ENCODE data around the gene CORO2A.
A peak's percentile ranks its signal among the peaks of the same experiment; 100 is the strongest.
"Not testable (repeated sequence)": the region's sequence is repeated elsewhere in the genome, so short reads cannot be mapped to it uniquely, and the experiment has no call there.

The CORO2A gene

DNA sequence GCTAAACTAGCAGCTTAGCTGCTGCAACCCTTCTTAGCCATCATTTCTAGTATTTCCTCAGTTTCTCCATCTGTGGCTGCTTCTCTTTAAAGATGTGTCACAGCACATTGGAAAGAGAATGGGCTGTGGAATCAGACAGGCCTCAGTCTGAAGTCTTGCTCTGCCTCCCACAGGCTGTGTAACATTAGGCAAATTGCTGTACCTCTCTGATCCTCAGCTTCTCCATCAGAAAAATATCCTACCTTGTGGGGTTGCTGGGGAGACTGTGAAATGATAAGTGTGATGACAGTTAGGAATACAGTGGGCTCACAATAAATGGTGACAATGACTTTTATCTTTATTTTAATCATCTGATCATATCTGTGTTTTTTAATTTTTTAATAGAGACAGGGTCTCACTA, 55.9 kb downstream of the CORO2A start:
- no peak for DNase-seq

DNA sequence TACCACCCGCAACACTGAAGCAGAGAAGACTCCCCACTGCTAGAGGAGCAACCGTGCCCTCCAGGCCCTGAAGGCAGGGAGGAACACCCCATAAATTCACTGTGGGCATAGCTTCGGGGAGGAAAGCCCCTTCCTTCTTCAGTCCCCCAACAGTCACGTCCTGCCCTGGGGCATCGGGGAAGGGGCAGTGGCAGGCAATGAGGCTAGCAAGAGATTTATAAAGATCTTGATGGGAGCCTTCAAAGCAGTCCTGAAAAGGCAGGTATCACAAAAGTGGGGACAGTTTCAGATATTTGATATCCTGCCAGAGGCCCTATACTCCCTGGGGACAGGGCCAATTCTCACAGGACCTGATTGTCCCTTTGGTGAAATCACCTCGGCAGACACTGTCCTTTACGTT, 56.5 kb downstream of the CORO2A start:
- no peak for DNase-seq

DNA sequence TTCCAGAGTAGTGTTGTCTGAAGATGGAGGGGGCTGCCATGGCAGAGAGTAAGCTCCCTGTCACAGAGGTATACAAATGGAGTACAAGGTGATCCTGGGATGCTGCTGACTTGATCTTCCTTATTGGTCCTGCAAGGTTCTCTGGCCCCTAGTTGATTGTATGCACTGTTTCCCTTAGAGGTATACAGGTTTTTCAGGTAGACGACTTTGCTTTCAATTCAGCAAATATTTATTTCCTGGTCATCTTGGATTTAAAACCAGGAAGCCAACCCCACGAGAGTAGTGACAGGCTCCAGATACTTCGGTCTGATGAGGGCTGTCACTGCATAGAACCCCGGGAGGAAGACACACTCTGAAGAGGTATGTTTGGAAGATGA, 56.9 kb downstream of the CORO2A start:
- DNase-seq: no peak

DNA sequence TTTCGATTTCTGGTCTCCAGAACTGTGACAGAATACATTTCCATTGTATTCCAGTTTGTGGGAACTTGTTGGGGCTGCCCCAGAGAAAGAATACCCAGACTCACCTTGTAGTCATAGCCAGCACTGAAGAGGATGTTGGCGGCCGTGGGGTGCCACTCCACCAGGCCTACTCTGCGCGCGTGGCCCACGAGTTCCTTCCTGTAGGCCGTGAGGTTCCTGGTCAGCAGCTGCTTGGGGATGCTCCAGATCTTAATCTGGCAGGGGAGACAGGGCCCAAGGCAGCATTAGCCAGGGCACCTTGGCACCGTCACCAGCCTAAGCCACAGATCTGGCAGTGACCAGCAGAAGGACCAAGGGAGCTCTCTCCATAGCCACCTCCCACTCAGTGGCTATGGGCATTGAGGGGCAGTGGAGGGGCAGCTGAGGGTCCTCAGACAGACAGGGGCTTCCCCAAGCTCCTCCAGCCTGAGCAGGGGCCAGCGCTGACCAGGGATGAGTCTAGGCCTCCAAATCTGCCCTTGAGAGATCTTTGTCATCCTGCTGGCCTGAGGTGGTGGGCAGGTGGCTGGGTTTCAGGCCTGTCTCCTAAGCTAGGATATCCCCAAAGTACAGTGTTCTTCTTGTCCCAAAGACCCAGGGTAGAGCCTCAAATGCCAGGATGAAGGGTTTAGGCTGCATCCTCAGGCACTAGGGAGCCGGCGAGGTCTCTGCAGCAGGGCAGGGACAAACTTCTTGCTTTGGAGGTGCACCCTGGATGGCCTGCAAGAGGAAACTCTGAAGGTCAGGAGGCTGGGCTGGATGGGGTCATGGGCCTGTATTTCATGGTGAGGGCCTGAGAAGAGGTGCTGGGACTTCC, 57.5 kb downstream of the CORO2A start:
- DNase-seq: no peak

DNA sequence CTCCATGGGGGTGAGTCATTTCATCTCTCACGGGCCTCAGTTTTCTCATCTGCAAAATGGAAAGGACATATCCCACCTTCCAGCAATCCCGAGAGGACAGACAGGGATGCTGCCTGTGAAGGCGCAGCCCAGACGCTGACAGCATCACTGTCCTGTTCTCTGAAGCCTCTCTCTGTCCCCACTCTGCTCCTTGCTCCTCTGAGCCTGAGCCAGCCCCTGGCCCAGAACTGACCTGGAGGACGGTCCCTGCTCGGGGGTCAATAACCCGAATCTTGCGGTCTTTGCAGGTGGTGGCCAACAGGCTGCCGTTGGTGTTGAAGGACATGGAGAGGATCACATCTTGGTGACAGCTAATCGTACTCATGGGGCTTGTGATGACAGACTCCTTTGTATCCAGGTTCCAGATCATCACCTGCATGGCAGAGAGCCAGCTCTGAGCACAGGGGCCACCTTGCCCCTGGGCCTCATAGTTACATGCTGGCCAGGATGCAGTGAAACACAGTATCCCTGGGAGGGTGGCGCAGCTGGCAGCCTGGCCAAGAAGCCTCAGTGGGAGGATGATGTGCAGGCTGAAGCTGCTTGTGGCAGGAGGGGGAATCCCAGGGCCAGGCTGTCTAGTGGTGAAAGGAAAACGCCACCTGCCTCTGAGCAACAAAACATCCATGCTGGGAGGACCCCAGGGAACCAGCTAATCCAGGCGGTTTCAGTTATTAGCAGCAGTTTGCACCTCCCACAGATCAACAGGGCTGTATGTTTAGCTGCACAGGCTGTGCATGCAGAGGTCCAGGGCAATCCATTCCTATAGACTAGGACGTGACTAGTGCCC, 59.4 kb downstream of the CORO2A start:
- DNase-seq: peak; percentile 12

DNA sequence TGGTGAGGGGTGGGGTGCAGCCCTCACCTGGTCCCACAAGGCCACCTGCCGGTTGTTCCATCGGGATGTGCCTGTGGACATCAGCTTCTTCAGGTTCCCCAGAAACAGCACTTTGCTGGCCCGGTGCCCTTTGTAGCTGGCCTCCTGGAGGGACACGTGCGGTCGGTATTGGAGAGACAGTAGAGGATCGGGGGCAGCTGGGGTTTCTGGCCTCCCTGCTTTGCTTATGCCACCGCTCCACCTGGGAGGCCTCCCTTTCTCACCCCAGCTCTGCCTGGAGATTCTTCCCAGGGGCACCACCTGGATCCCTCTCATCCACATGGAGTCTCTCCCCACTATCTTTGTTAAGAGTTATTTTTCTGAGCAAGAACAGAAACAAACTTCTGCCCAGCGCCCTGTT, 60.3 kb downstream of the CORO2A start:
- no peak for DNase-seq

DNA sequence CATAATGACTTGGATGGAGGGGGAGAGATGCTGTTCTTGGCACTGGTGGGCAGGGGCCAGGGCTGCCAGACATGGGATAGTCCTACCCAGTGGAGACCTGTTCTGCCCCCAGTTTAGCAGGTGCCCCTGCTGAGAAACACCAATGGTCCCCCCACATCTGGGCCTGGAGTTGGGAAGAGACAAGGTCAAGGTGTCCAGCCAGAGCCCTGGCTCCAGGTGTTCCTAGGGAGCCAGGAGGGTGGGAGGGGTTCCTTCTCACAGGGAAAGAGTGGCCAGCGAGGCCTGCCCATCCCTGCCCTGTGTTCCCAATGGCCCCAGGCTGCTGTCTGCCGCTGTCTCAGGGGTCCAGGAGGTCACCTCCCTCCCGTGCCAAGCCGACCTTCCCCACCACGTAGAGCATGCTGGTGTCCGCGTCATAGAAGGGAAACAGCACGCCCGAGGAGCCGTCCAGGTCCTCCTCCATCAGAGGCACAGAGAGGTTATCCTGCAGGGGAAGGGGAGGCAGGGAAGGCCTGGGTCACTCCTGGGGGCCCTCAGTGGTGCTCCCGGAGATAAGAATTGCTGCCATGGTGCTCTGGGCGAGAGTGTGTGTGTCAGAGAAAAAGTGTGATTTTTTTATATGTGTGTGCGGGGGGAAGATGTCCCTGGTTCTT, 61.7 kb downstream of the CORO2A start:
- DNase-seq: no peak

DNA sequence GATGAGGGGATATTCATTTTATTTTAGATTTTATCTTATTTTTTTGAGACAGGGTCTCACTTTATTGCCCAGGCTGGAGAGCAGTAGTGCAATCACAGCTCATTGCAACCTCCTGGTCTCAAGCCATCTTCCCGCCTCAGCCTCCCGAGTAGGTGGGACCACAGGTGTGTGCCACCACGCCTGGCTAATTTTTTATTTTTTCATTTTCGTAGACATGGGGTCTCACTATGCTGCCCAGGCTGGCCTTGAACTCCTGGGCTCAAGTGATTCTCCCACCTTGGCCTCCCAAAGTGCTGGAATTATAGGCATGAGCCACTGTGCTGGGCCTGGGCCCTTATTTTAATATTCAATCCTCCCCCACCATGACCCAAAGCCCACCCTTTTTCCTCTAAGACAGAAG, 62.4 kb downstream of the CORO2A start:
- DNase-seq: not testable (repeated sequence)

DNA sequence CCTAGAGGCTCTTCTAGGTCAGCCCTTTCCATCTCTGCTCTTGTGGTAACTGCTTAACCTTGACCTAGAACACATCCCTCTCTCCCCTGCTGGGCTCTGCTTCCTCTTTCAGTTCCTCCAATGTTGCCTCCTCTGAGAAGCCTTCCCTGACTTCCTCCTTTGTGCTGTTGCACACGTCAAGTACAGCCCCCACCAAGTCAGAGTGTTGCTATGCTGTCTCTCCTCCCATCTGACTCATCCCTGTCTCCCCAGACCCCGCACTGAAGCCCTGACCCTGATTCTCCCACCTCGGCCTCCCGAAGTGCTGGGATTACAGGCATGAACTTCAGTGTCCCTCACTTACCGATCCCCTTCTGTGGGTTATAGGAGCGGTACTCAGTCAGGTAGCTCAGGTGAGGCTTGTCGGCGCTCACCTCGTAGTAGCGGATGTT, 63.0 kb downstream of the CORO2A start:
- DNase-seq: peak; percentile 42

DNA sequence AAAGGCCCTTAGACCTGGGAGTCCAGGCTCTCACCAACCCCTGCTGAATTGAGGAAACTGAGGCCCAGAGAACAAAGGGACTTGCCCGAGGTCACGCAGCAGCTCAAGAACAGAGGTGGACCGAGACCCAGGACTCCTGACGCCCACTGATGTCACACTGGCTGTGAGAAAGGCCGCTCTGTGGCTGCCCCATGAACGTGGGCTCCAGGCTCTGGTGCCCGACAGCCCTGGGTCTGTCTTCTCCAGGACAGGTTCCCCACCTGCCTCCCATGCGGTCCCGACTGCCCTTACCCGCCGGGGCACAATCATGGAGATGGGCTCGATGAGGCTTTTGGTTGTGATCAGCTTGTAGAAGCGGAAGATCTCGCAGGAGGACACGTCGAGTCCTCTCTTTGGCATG, 64.1 kb downstream of the CORO2A start:
- DNase-seq: no peak

DNA sequence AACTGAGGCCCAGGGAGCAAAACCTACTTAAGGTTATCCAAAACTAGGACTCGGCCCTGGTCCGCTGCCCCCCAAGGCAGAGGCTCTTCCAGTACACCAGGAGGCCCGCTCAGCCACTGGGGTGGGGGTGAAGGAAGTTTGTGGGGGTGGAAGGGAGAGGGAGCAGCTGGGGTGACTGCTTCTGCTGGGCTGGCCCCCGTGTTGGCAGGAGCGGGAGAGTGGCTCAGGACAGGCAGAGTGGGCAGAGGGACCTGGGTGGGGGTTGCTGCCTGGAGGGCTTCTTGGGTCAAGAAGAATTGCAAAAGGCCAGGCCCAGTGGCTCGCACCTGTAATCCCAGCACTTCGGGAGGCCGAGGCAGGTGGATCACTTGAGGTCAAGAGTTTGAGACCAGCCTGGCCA, 65.2 kb downstream of the CORO2A start:
- DNase-seq: no peak

DNA sequence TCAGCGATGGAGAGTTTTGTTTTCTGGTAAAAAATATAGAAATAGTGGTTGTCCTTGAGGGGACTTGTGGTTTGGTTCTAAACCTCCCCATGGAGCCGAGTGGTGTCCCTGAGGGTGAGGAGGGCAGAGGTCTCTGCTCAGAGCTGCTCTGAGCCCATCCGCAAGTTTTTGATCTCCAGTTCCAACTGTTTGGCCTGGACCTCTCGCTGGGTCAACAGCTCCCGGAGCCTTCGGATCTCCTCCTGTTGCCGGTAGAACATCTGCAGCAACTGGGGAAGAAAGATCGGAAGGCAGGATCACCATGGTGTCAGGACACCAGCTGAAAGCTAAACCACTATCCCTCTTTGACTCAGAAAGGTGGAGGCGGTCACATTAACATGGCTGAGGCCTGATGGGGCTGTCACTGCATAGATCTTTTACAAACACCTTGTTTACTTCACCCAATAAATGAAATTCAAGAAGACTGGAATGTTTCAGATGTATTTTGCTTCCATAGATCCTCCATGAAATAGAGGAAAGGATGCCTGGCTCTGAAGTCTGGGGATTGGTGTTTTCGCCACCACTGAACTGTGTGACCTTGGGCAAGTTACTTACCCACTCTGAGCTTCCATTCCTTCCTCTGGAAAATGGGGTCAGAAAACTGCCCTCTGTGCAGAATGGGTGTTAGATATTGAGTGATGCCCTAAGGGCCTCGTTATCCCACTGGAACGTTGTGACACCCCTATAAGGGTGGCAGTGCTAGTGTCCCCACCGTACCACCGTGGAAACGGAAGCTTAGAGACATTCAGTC, 67.6 kb downstream of the CORO2A start:
- DNase-seq: no peak

DNA sequence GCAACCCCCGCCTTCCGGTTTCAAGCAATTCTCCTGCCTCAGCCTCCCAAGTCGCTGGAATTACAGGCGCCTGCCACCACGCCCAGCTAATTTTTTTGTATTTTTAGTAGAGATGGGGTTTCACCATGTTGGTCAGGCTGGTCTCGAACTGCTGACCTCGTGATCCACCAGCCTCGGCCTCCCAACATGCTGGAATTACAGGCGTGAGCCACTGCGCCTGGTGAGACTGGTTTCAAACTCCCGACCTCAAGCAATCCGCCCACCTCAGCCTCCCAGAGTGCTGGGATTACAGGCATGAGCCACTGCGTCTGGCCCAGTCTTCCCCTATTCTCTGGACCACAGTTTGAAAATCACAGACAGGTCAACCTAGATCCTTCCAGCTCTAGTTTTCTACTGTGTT, 68.3 kb downstream of the CORO2A start:
- not testable (repeated sequence) for DNase-seq

DNA sequence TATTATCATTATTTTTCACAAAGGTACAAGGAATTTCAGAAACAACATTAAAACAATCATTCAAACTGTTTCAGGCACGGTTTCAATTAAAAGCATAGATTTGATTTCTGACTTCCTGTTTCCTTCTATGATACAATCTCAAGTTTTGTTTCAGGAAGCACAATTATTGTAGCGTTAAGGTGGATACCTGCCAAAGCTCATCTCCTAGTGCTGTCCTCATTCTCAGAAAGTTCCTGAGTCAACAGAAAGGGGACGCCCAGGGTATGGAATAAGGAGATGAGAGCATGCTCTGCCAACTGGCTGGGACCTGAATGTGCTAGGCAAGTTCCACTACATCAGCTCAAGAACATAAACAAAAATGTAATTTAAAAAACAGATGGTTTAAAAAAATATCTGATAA, 71.4 kb downstream of the CORO2A start:
- DNase-seq: peak; percentile 82

DNA sequence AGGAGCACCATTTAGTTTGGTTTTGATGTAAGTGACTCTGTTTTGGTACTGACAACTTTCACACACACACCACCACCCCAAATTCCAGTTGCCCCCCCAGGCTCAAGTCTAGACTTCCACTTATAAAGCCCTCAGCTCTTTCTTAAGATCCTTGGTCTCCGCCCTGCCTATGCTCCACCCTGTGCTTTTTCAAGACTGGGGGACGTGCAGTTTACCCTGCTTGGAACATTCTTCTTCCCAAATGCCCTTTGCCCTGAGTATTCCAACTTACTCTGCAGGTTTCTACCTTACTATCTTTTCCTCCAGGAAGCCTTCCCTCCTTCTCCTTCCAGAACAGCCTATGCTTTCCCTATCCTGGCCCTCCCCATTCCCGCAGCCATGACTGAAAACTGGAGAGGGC, 72.0 kb downstream of the CORO2A start:
- no peak for DNase-seq

DNA sequence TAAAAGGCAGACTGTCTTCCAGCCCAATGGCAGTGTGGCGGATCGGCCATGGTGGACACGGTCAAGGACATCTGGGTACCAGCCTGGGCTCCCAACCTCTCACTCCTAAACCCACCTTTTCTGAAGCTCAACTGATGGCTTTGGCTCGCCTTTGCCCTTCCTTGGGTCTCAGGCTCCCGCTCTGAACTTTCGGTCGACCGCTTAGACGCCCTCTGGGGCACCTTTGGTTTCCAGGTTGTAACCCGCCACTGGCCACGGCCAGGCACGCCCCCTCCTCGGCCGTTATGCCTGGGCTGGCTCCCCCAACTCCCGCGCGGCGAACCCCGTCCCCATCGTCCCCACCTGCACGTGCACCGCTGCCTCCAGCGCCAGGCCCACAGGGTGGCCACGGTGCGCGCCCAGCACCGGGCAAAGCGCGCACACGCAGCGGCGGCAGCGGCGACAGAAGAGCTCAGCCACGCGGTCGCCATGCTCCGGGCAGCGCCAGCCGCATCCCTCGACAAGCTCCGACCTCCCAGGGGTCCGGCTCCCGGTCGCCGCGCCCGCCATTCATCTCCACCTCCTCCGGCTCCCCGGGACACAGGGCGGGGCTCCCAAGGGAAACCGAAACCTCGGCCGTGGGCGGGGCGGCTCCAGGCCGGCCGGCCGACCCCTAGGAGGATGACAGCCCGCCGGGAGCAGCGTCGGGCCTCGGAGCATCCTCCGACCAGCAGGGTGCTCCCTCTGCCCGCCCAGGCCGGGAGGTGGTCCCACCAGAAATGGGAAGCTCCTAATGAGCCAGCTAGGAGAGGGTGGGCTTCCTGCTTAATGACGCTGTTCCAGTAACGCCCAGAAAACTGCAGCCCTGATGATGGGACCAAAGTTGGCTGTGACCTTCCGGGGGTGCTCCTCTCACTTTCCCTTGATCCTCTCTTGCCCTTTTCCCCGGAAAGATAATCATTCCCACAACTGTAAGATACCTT, 73.5 kb downstream of the CORO2A start, which contains the start of gene TRIM14:
TSS of gene TRIM14 (minus strand) at position 583 of the 962 bp plus-strand sequence. CDS start at position 549, 34 bp downstream.
- peak; percentile 63 for DNase-seq

DNA sequence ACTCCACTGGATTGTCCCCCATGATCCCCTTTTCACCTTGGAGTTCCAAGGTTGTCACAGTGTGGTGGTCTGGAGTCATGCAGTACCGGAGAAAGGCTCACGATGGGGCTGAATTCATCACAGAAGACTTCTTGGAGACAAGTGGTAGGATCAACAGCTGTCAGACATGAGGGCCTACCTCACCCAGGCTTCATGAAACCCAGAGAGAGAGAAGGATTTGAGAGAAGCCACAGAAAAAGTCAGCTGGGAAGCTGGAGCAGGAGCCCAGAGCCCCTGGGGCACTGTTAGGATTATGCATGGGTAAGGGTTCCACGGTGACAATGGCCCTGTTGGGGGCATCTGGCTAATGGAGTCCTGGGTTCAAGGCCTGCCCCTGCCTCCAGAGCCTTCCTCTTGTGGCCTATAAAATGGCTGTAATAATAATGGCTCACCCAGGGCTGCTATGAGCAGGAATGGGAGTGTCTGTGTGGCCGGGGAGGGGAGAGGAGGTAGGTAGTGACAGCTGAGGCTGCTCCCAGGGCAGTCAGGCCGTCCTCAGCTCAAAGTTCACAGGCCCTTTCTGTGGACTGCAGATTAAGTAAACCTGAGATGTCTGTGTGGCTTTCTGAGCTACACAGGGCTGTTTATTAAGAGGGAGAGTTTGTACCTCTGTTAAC, 74.3 kb downstream of the CORO2A start:
- DNase-seq: peak; percentile 49

DNA sequence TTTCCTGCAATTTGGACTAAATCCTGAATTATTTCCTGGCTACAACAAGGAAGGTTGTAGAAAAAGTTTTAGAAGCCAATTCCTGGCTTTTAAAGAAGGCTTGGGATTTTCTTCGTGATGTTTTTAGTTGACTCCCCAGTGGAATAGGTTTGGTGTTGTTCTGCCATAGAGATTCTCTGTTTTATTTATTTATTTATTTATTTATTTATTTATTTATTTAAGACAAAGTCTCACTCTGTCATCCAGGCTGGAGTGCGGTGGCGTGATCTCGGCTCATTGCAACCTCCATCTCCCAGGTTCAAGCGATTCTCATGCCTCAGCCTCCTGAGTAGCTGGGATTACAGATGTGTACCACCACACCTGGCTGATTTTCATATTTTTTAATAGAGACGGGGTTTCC, 75.3 kb downstream of the CORO2A start:
- not testable (repeated sequence) for DNase-seq

DNA sequence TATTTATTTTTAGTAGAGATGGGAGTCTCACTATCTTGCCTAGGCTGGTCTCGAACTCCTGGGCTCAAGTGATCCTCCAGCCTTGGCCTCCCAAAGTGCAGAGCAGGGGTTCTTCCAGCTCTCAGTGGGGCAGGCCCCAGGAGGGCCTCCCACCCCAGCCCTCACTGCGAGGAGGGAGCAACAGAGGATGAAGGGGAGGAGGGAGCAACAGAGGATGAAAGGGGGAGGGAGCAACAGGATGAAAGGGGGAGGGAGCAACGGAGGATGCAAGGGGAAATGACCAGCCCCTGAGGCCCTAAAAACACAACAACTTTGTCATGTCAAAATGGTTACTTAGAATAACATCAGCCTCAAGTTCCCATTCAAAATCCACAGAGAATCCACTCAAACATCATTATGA, 83.4 kb downstream of the CORO2A start:
- DNase-seq: no peak

DNA sequence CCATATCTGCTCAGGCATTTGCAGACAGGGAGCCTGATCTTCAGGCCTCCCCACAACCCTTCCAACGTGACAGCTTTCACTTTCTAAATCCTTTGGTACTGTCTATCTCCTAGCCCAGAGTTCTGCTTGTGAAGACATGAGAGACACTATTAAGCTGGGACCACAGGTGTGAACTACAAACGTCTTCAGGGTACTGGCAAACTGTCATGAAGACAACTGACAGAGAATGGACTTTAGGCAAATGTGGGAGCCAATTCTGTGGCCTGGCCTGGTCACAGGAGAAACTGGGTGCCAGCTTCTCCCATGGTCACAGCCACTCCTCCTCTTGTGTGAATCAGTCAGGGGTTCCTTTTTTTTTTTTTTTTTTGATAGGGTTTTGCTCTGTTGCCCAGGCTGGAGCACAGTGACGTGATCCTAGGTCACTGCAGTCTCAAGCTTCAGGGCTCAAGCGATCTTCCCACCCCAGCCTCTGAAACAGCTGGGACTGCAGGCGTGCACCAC, 83.9 kb downstream of the CORO2A start:
- DNase-seq: no peak

DNA sequence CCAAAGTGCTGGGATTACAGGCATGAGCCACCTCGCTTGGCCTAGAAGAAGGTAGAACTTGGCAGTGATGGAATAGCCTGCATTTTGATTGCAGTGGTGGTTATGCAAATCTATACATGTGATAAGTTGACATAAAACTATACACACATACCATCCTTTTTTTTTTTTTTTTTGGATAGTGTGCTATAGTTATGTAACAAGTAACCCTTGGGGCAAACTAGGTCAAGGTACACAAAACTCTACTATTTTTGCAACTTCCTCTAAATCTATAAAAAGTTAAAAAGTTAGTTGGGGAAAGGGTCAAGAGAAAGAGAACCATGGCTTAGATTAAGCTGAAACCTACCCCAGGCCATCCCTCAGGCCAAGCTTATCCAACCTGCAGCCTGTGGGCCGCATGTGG, 84.5 kb downstream of the CORO2A start:
- no peak for DNase-seq

All from RPMI8226 (cell line).